DOHH2 (cell line): ENCODE data around the gene SLC27A5.
"Not testable (repeated sequence)": the region's sequence is repeated elsewhere in the genome, so short reads cannot be mapped to it uniquely, and the experiment has no call there.

ENCODE experiments used
- H3F3A ChIP-seq: fragments of 200-600 bp; sonication (generic), shearing (Covaris generic); 2 replicates; pipeline ENCODE4 v1.6.0; 2016; ENCODE audit warnings: antibody characterized with exemption, mild to moderate bottlenecking; ENCODE audit not compliant: control insufficient read depth, insufficient read depth
- H3K27ac ChIP-seq: fragments of 200-600 bp; sonication (generic); 2 replicates; pipeline ENCODE4 v1.5.1; 2014; ENCODE audit warnings: low read depth, mild to moderate bottlenecking, low read length, moderate library complexity
- H3K27me3 ChIP-seq: fragments of 200-600 bp; sonication (generic); 2 replicates; pipeline ENCODE4 v1.6.1; 2014; ENCODE audit warnings: mild to moderate bottlenecking, low read length, mixed read lengths; ENCODE audit not compliant: control insufficient read depth
- H3K36me3 ChIP-seq: fragments of 200-600 bp; sonication (generic); 2 replicates; pipeline ENCODE4 v1.6.1; 2014; ENCODE audit warnings: mild to moderate bottlenecking, low read length, moderate library complexity, mixed read lengths; ENCODE audit not compliant: control insufficient read depth
- H3K4me1 ChIP-seq: fragments of 200-600 bp; sonication (generic); 2 replicates; pipeline ENCODE4 v1.6.1; 2014; ENCODE audit warnings: mild to moderate bottlenecking, low read length, mixed read lengths; ENCODE audit not compliant: control insufficient read depth
- H3K4me2 ChIP-seq: fragments of 200-600 bp; sonication (generic); 2 replicates; pipeline ENCODE4 v1.6.0; 2014; ENCODE audit warnings: mild to moderate bottlenecking, low read length, moderate library complexity
- H3K4me3 ChIP-seq: fragments of 200-600 bp; sonication (generic); 2 replicates; pipeline ENCODE4 v1.5.1; 2014; ENCODE audit warnings: mild to moderate bottlenecking, low read length, mixed read lengths
- H3K79me2 ChIP-seq: fragments of 200-600 bp; sonication (generic); 2 replicates; pipeline ENCODE4 v1.6.1; 2014; ENCODE audit warnings: mild to moderate bottlenecking, low read length, mixed read lengths; ENCODE audit not compliant: control insufficient read depth
- H3K9me2 ChIP-seq: fragments of 200-600 bp; sonication (generic); replicated peaks from 2 replicates; pipeline ENCODE4 v1.6.1; 2014; ENCODE audit warnings: mild to moderate bottlenecking, low read length, mixed read lengths; ENCODE audit not compliant: control insufficient read depth
- H3K9me3 ChIP-seq: fragments of 200-600 bp; sonication (generic); 2 replicates; pipeline ENCODE4 v1.6.1; 2014; ENCODE audit warnings: antibody characterized with exemption, low read length, mixed read lengths; ENCODE audit not compliant: control insufficient read depth, insufficient read depth
- H4K20me1 ChIP-seq: fragments of 200-600 bp; sonication (generic); 2 replicates; pipeline ENCODE4 v1.6.0; 2014; ENCODE audit warnings: low read depth, mild to moderate bottlenecking, antibody characterized with exemption, low read length, moderate library complexity; ENCODE audit not compliant: control insufficient read depth, insufficient read depth
- EZH2phosphoT487 ChIP-seq: fragments of 200-600 bp; sonication (generic); IDR thresholded peaks from 2 replicates; pipeline ENCODE4 v1.6.1; 2017; ENCODE audit warnings: borderline replicate concordance, mild to moderate bottlenecking, antibody characterized with exemption, low read length, moderate library complexity, mixed read lengths
- TF ChIP-seq, protein P1 (sequence below): fragments of 200-600 bp; sonication (generic); IDR thresholded peaks from one replicate; pipeline ENCODE4 v1.5.1; 2014; ENCODE audit warnings: antibody characterized with exemption, mild to moderate bottlenecking, low read depth, low read length; ENCODE audit not compliant: poor library complexity, severe bottlenecking

The SLC27A5 gene

DNA sequence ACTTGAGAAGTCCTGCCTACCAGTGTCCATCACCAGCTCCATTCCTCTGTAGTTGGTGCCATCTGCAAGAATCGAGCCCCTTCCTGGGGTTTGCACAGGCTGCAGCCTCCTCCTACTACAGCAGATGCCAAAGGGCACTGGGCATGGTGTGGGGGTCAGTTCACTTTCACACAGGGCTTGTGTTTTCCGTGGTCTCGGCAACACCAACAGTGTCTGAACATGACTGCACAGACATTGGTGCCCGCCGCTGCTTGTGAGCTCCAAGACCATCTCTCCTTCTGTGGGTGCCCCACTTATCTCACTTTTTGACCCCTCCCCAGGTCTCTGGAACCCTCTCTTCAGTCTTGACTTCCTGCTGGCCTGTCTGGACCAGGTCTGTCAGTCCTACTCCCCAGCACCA lies 20.4 kb downstream of the SLC27A5 start:
- no peaks in the 10 kb centered on the region for H3F3A ChIP-seq
- H3K9me2 ChIP-seq: no peaks in the 10 kb centered on the region
- H3K27me3 ChIP-seq: no peaks in the 10 kb centered on the region

DNA sequence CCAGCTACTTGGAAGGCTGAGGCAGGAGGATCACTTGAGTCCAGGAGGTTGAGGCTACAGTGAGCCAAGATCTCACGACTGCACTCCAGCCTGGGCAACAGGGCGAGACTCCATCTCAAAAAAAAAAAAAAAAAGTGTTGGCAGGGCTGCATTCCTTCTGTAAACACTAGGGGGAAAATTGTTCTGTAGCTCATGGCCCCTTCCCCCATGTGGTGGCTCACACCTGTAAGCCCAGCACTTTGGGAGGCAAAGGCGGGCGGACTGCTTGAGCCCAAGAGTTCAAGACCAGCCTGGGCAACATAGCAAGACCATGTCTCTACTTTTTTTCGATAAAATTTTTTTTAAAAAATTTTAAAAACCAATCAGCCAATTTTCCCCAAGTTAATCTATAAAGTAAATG lies 27.4 kb downstream of the SLC27A5 start:
- H3F3A ChIP-seq, H3K4me1 ChIP-seq, H3K27ac ChIP-seq, H3K9me3 ChIP-seq, H4K20me1 ChIP-seq, H3K79me2 ChIP-seq, H3K9me2 ChIP-seq, H3K36me3 ChIP-seq, H3K4me2 ChIP-seq, H3K27me3 ChIP-seq, H3K4me3 ChIP-seq: not testable (repeated sequence)

More for the DNA sequence above, 20.4 kb downstream of the SLC27A5 start:
- no peak overlapping the region for H3K4me2 ChIP-seq
- H4K20me1 ChIP-seq: no peaks in the 10 kb centered on the region
- H3K4me1 ChIP-seq: no peaks in the 10 kb centered on the region; the same call in 1 of the 2 replicates
- no peaks in the 10 kb centered on the region for H3K79me2 ChIP-seq
- TF ChIP-seq, protein P1, sequence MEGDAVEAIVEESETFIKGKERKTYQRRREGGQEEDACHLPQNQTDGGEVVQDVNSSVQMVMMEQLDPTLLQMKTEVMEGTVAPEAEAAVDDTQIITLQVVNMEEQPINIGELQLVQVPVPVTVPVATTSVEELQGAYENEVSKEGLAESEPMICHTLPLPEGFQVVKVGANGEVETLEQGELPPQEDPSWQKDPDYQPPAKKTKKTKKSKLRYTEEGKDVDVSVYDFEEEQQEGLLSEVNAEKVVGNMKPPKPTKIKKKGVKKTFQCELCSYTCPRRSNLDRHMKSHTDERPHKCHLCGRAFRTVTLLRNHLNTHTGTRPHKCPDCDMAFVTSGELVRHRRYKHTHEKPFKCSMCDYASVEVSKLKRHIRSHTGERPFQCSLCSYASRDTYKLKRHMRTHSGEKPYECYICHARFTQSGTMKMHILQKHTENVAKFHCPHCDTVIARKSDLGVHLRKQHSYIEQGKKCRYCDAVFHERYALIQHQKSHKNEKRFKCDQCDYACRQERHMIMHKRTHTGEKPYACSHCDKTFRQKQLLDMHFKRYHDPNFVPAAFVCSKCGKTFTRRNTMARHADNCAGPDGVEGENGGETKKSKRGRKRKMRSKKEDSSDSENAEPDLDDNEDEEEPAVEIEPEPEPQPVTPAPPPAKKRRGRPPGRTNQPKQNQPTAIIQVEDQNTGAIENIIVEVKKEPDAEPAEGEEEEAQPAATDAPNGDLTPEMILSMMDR: no peak
- no peak for TF ChIP-seq EZH2phosphoT487
- no peak overlapping the region for H3K4me3 ChIP-seq
- no peaks in the 10 kb centered on the region for H3K9me3 ChIP-seq
- no peak overlapping the region for H3K27ac ChIP-seq
- H3K36me3 ChIP-seq: no peaks in the 10 kb centered on the region

DNA sequence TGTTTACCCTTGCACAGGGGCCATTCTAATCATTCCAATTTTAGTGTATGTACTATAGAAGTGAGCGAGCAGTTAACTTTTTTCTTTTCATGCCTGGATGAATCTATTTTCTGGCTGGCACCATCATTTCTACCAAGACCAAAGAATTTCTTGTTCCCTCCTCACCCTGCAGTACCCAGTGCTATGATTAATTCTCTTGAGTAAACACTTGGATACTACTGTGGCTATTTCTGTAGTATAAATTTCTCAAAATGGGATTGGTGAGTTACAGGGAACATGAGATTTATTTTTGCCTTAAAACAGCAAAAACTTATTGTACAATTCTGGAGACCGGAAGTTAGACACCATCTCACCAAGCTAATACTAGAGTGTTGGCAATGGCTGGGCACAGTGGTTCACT lies 28.0 kb downstream of the SLC27A5 start:
- H3K27ac ChIP-seq: no peak overlapping the region
- H3F3A ChIP-seq: no peaks in the 10 kb centered on the region
- H3K36me3 ChIP-seq: no peaks in the 10 kb centered on the region
- H3K9me3 ChIP-seq: no peaks in the 10 kb centered on the region
- no peak overlapping the region for H3K4me2 ChIP-seq
- H3K4me3 ChIP-seq: no peak overlapping the region
- TF ChIP-seq, protein P1: no peak
- TF ChIP-seq EZH2phosphoT487: no peak
- H3K27me3 ChIP-seq: no peaks in the 10 kb centered on the region
- H3K9me2 ChIP-seq: no peaks in the 10 kb centered on the region
- no peaks in the 10 kb centered on the region for H3K4me1 ChIP-seq
- H4K20me1 ChIP-seq: no peaks in the 10 kb centered on the region
- H3K79me2 ChIP-seq: no peaks in the 10 kb centered on the region

DNA sequence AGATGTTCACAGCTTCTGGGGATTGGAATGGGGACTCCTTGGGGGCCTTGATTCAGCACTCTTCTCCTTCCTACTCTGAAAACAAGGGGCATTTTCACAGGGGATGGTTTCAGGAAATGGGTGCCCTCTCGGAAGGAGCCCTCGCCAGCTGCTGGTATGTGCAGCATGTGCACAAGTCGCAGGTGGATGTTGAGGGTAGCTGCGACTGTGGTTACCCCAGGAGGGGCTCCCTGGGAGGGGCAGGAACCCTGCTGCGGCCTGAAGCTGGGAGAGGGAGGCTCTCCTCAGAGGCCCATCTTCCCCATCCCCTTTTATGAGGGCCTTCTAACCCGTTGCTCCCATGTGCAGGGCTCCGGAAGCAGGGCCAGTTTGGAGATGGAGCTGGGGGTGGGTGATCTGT lies 29.4 kb downstream of the SLC27A5 start:
- Histone ChIP-seq H3K27me3 (no peaks in the 10 kb centered on the region), H3K4me1 (no peaks in the 10 kb centered on the region; the same call in 1 of the 2 replicates), H3K4me3 (no peak overlapping the region), H3K9me3 (no peaks in the 10 kb centered on the region), H3K4me2 (no peak overlapping the region), H3K36me3 (no peaks in the 10 kb centered on the region), H4K20me1 (no peaks in the 10 kb centered on the region), H3F3A (no peaks in the 10 kb centered on the region), H3K27ac (no peak overlapping the region), H3K9me2 (no peaks in the 10 kb centered on the region), H3K79me2 (no peaks in the 10 kb centered on the region)
- no peak for TF ChIP-seq EZH2phosphoT487
- TF ChIP-seq, protein P1: no peak
